SK-N-SH (cell line): Measurements from ENCODE around the gene PCDHB11.
"Not testable (repeated sequence)": the region's sequence is repeated elsewhere in the genome, so short reads cannot be mapped to it uniquely, and the experiment has no call there.

Experiments
- CTCF ChIP-seq: fragments of 200-600 bp; sonication (generic); IDR thresholded peaks from 2 replicates; pipeline ENCODE4 v1.6.1; 2017; ENCODE audit warnings: antibody characterized with exemption, mild to moderate bottlenecking, moderate library complexity
- EP300 ChIP-seq, 2 experiments: IDR thresholded peaks; 2 replicates each; pipeline versions ENCODE4 v1.4.0 to v1.6.1; 2012; ENCODE audit warnings: borderline replicate concordance in 1 of 2, low read depth in 1 of 2, low read length in 1 of 2
- FOXM1 ChIP-seq: IDR thresholded peaks from 2 replicates; pipeline ENCODE4 v1.4.0; 2012; ENCODE audit warnings: low read depth, mild to moderate bottlenecking
- GABPA ChIP-seq: IDR thresholded peaks from 2 replicates; pipeline ENCODE4 v1.4.0; 2012; ENCODE audit warnings: low read depth, mild to moderate bottlenecking
- POLR2AphosphoS5 ChIP-seq: IDR thresholded peaks from 2 replicates; pipeline ENCODE4 v1.6.1; 2012; ENCODE audit warnings: low read depth, low read length
- RAD21 ChIP-seq: IDR thresholded peaks from 2 replicates; pipeline ENCODE4 v1.6.1; 2012; ENCODE audit warnings: mild to moderate bottlenecking, low read length
- RFX5 ChIP-seq: IDR thresholded peaks from 2 replicates; pipeline ENCODE4 v1.6.1; 2012; ENCODE audit warnings: mild to moderate bottlenecking, improper control_type of control experiment, low read length

GRCh38 chr5:141246971-141247370 lies 47.5 kb downstream of the PCDHB11 start:
- TF ChIP-seq RAD21; CTCF; EP300 (IDR thresholded peaks at IDR 0.05; ENCODE audit: borderline replicate concordance in 1 of 2, low read depth in 1 of 2, low read length in 1 of 2); FOXM1; POLR2AphosphoS5; GABPA; RFX5: not testable (repeated sequence)
